Naive thymus-derived CD8-positive, alpha-beta T cell (primary cell): ENCODE results near the gene CATSPER1. TPM values are rescaled to one million over a fixed set of nuclear protein-coding genes. Genes with fewer than 3 reads are reported as not detected.

ENCODE experiments used
- ATAC-seq, 2 donors: fragments of 150-1000 bp; cut with Tn5 transposase in 1 of 2; sonication (Bioruptor Pico), chemical (Tn5 transposase) in 1 of 2; 1 replicate in 1 of 2; 2 replicates in 1 of 2; pipeline ENCODE4 v1.10.0; 2021; ENCODE audit warnings: mild to moderate bottlenecking in 2 of 2, moderate library complexity in 2 of 2
- POLR2A ChIA-PET: fragments of 350-600 bp; sonication (Branson Sonifier 250); formaldehyde crosslinking; loops from one replicate; lab custom pipeline; 2021; ENCODE audit warnings: antibody characterized with exemption; lab: Charles Lee
- DNase-seq, 10 donors: peaks; one replicate each; pipeline versions ENCODE4 v3.0.0 to v3.0.0-alpha.2; 2020 to 2022
- H3K27ac Mint-ChIP-seq, 10 donors: one replicate each; pipeline ENCODE4 v1.8.0; 2020 to 2022; ENCODE audit warnings: mild to moderate bottlenecking in 10 of 10, mixed read lengths in 10 of 10, moderate library complexity in 4 of 10, inconsistent platforms in 1 of 10
- H3K27me3 Mint-ChIP-seq, 5 donors: one replicate each; pipeline ENCODE4 v1.8.0; 2021 to 2022; ENCODE audit warnings: mixed read lengths in 5 of 5
- H3K36me3 Mint-ChIP-seq, 3 donors: one replicate each; pipeline ENCODE4 v1.8.0; 2020 to 2022; ENCODE audit warnings: mixed read lengths in 3 of 3, mild to moderate bottlenecking in 2 of 3, inconsistent platforms in 1 of 3
- H3K4me1 Mint-ChIP-seq, 4 donors: one replicate each; pipeline ENCODE4 v1.8.0; 2021 to 2022; ENCODE audit warnings: mixed read lengths in 4 of 4
- H3K4me3 Mint-ChIP-seq, 10 donors: one replicate each; pipeline ENCODE4 v1.8.0; 2020 to 2022; ENCODE audit warnings: mild to moderate bottlenecking in 10 of 10, mixed read lengths in 10 of 10, moderate library complexity in 6 of 10, inconsistent platforms in 1 of 10
- H3K9me3 Mint-ChIP-seq, 9 donors: one replicate each; pipeline ENCODE4 v1.8.0; 2020 to 2022; ENCODE audit warnings: mixed read lengths in 9 of 9, mild to moderate bottlenecking in 3 of 9, inconsistent platforms in 1 of 9, moderate library complexity in 1 of 9
- polyA plus RNA-seq, 3 donors: library from polyadenylated mRNA; unstranded; fragments of 300-500 nt; fragmentation: Illumina TruSeq; gene quantifications; one replicate each; pipeline ENCODE4 v1.2.3, GENCODE V29; 2021
- total RNA-seq, 8 experiments: library from RNA in 2 of 8; stranded (reverse) in 2 of 8; gene quantifications; one replicate each; pipeline ENCODE4 v1.2.3 and lab custom pipeline; 2021 to 2026

CATSPER1 gene
- total and polyA plus RNA-seq, 5 experiments from 2014 or later: 0.11 TPM; not detected in 4

GRCh38 chr11:66051371-66051765, 25.1 kb upstream of the CATSPER1 start:
- H3K27me3 Mint-ChIP-seq: peaks cover 0 to 5% (median 0%) of the 10 kb centered on the region in 5 donors
- no peak for ATAC-seq
- H3K9me3 Mint-ChIP-seq: no peaks in the 10 kb centered on the region
- no peak for DNase-seq
- peak overlapping the region; percentile 51 to 98 (median 94) for H3K27ac Mint-ChIP-seq
- peak overlapping the region; percentile 93 to 100 (median 99) for H3K4me3 Mint-ChIP-seq
- H3K4me1 Mint-ChIP-seq: peaks cover 19 to 44% (median 37%) of the 10 kb centered on the region in 4 donors
- POLR2A ChIA-PET: interaction anchor here (1.4 to 2.9 kb wide), 5 partner anchors 10 to 216 kb away, joined by 4 to 26 read pairs (median 9); partner anchors contain the start of genes BANF1, EIF1AD and PACS1
- H3K36me3 Mint-ChIP-seq: peaks cover 3 to 32% (median 3%) of the 10 kb centered on the region in 3 donors

GRCh38 chr11:66050581-66051231, 24.4 kb upstream of the CATSPER1 start:
- peak overlapping the region; percentile 93 to 100 (median 99) for H3K4me3 Mint-ChIP-seq
- peaks cover 0 to 5% (median 0%) of the 10 kb centered on the region in 5 donors for H3K27me3 Mint-ChIP-seq
- H3K4me1 Mint-ChIP-seq: peaks cover 21 to 44% (median 38%) of the 10 kb centered on the region in 4 donors
- H3K9me3 Mint-ChIP-seq: no peaks in the 10 kb centered on the region
- no peak for ATAC-seq
- no peak for DNase-seq
- H3K36me3 Mint-ChIP-seq: peaks cover under 1 to 26% (median 3%) of the 10 kb centered on the region in 3 donors
- peak overlapping the region in 9 of 10 donors; percentile 51 to 98 (median 94) for H3K27ac Mint-ChIP-seq
- POLR2A ChIA-PET: interaction anchor here (1.4 to 2.5 kb wide), 3 partner anchors 10 to 217 kb away, joined by 4 to 11 read pairs (median 8); no protein-coding TSS in a partner anchor

- Mint-ChIP-seq H3K9me3 (no peaks in the 10 kb centered on the region), H3K36me3 (peaks cover 0 to 11% (median 3%) of the 10 kb centered on the region in 3 donors), H3K4me3 (peak within 1 kb of the TSS; percentile 19 to 72 (median 45)), H3K27me3 (peaks cover 0 to 5% (median 0%) of the 10 kb centered on the region in 5 donors), H3K4me1 (peaks cover 22 to 46% (median 42%) of the 10 kb centered on the region in 4 donors), H3K27ac (peak within 1 kb of the TSS in 4 of 10 donors; percentile 53 to 65 (median 62))
- POLR2A ChIA-PET: no interaction called here
- DNase-seq: peak in 1 of 10 donors; percentile 10
- no peak for ATAC-seq
These were observed 22.5 kb upstream of the CATSPER1 start, which contains the start of gene GAL3ST3 for GRCh38 chr11:66048547-66049323. TSS of gene GAL3ST3 (minus strand) at chr11:66049161. CDS start at chr11:66045415, 3,746 bp downstream.

DNA sequence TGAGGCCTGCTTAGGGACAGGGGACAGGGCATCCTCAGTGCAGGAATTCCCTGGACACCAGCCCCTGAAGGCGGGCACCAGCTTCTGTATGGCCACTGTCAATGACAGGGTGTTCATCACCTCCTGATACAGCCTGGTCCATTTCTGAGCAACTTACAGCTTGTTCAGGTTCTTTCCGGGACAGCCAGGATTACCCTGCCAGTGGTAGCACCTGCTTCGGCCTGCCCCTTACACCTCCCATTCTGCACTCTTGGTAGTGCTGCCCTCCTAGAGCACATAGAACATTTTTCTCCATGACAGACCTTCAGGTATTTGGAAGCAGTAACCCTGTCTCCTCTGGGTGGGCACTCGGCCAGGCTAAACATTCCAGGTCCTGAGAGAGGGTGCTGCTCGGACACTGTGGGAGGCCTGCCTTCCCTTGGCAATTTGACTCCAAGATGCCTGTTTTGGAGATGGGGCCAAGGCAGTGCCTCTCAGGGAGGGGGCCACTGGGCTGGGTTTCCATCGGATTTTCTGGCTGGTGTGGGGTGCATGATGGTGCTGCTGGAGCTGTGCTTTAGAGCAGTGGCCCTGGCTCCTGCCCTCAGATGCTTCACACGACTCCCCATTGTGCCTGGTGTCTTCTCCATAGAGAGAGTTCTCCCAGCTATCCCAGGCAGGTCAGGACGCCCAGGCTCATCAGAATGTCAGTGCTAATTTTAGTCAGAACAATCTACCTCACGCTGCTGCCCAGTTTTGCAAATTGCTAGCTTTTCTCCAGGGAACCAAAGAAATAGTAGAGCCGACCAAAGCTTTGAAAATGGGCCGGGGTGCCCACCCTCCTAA, 21.5 kb upstream of the CATSPER1 start:
- POLR2A ChIA-PET: interaction anchor here (0.6 kb wide), 1 partner anchor 1280 kb away, joined by 5 read pairs; no protein-coding TSS in a partner anchor
- no peaks in the 10 kb centered on the region for H3K9me3 Mint-ChIP-seq
- H3K4me3 Mint-ChIP-seq: peak overlapping the region in 3 of 10 donors; percentile 9 to 45 (median 45)

GRCh38 chr11:66046901-66047300, 20.6 kb upstream of the CATSPER1 start:
- Mint-ChIP-seq H3K27me3 (peaks cover 0 to 5% (median 0%) of the 10 kb centered on the region in 5 donors), H3K9me3 (no peaks in the 10 kb centered on the region), H3K4me3 (no peak overlapping the region), H3K36me3 (no peaks in the 10 kb centered on the region), H3K27ac (peak overlapping the region in 1 of 10 donors; percentile 79), H3K4me1 (peaks cover 12 to 32% (median 28%) of the 10 kb centered on the region in 4 donors)
- DNase-seq (peak in 1 of 10 donors; percentile 40), ATAC-seq (no peak)
- POLR2A ChIA-PET: no interaction called here

More for the DNA sequence above, 21.5 kb upstream of the CATSPER1 start:
- Mint-ChIP-seq H3K27me3 (peaks cover 0 to 5% (median 0%) of the 10 kb centered on the region in 5 donors), H3K36me3 (peaks cover 0 to 5% (median 3%) of the 10 kb centered on the region in 3 donors), H3K27ac (peak overlapping the region in 2 of 10 donors; percentile 59 to 65), H3K4me1 (peaks cover 17 to 40% (median 35%) of the 10 kb centered on the region in 4 donors)
- ATAC-seq: no peak
- DNase-seq: no peak

DNA sequence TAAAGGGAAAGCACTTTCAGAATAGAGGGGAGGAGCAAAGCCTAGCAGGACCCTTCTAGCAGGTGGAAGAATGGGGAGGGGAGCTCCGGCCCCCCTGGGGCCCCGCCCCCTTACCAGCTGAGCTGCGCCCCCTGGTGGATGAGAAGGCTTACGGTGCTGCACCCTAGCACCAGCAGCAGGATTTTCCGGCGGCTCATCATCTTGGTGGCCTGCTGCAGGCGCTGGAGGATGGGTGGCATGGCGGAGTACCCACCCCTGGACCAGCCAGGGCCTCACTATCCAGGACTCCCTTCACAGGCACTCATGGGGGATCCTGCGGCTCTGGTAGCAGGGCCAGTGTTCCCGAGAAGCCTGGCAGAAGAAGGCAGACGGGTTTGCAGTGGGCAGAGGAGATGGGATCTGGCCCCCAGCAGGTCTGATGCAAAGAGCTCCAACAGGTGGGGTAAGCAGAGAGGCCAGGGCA, 18.9 kb upstream of the CATSPER1 start:
- Mint-ChIP-seq H3K27me3 (peaks cover 0 to 5% (median 0%) of the 10 kb centered on the region in 5 donors), H3K36me3 (no peaks in the 10 kb centered on the region), H3K4me1 (peaks cover 10 to 22% (median 19%) of the 10 kb centered on the region in 4 donors), H3K4me3 (peak overlapping the region in 2 of 10 donors; percentile 22 to 60), H3K27ac (peak overlapping the region in 3 of 10 donors; percentile 24 to 63 (median 25)), H3K9me3 (no peaks in the 10 kb centered on the region)
- ATAC-seq: peak; percentile 98
- POLR2A ChIA-PET: interaction anchor here (0.5 to 2.0 kb wide), 4 partner anchors 19 to 115 kb away, joined by 3 to 5 read pairs (median 4); no protein-coding TSS in a partner anchor
- peak; percentile 76 to 90 (median 84) for DNase-seq

DNA sequence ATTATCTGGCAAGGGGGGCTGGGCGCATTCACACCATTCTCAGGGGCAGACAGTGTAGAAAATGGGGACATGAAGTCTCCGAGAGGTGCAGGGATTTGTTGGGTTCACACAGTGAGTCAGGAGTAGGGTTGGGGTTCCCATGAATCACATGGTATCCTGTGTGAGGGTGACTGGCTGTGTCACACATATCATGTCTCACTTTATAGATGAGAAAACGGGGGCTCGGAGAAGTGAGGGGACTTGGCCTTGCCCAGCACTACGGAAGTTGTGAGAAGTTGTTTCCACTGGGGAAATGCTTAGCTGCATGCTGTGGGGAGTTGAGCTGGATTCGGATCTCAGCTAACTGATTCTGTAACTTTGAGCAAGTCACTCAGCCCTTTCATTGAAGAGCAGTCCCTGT, 18.5 kb upstream of the CATSPER1 start:
- peak; percentile 3 to 13 for ATAC-seq
- Mint-ChIP-seq H3K4me1 (peaks cover 10 to 21% (median 17%) of the 10 kb centered on the region in 4 donors), H3K4me3 (peak overlapping the region in 2 of 10 donors; percentile 22 to 60), H3K27ac (peak overlapping the region in 5 of 10 donors; percentile 24 to 72 (median 28)), H3K27me3 (peaks cover 0 to 5% (median 0%) of the 10 kb centered on the region in 5 donors), H3K9me3 (no peaks in the 10 kb centered on the region), H3K36me3 (no peaks in the 10 kb centered on the region)
- DNase-seq: no peak
- POLR2A ChIA-PET: interaction anchor here (2.0 kb wide), 1 partner anchor 19 kb away, joined by 4 read pairs; no protein-coding TSS in a partner anchor

DNA sequence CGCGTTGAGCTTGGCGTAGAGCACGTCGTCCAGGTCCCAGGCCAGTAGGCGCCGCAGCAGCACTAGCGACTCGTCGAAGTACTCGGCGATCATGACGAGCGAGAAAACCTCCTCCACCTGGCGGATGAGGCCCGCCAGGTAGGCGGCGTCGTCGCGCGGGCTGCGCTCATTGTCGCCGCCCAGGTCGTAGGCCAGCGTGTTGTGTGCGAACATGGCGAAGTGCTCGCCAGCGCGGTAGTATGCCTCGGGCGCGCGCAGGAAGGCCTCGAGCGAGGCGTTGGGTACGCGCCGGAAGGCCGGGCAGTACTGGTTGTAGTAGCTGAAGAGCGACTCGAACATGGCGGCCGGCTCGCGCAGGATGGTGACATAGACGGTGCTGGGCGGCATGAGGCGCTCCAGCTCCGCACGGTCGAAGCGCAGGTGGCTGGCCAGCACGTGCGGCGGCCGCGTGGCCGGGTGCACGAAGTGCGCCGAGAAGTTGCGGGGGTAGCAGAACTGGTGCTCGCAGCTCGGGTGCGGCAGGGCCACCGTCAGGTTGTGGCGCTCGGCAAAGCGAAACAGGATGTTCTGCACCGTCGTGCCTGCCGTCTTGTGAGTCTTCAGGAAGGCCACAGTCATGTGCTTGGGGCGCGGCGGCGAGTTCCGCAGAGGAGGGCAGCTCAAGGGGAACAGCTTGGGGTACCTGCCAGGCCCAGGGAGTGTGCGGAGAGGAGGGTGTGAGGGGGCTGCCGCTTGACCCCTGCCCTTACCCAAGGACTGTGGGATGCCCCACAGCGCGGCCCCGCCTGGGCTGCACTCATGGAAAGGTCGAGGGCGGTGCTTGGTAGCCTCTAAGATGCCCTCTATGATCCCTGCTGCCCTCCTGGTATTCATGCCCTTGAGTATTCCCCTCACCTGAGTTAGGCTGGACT, 17.0 kb upstream of the CATSPER1 start:
- DNase-seq (peak in 1 of 10 donors; percentile 38), ATAC-seq (no peak)
- H3K4me1 Mint-ChIP-seq: peaks cover 7 to 16% (median 11%) of the 10 kb centered on the region in 4 donors
- no peak overlapping the region for H3K4me3 Mint-ChIP-seq
- POLR2A ChIA-PET: no interaction called here
- no peaks in the 10 kb centered on the region for H3K9me3 Mint-ChIP-seq
- H3K27ac Mint-ChIP-seq: no peak overlapping the region
- peaks cover 0 to 3% (median 0%) of the 10 kb centered on the region in 5 donors for H3K27me3 Mint-ChIP-seq
- H3K36me3 Mint-ChIP-seq: no peaks in the 10 kb centered on the region

DNA sequence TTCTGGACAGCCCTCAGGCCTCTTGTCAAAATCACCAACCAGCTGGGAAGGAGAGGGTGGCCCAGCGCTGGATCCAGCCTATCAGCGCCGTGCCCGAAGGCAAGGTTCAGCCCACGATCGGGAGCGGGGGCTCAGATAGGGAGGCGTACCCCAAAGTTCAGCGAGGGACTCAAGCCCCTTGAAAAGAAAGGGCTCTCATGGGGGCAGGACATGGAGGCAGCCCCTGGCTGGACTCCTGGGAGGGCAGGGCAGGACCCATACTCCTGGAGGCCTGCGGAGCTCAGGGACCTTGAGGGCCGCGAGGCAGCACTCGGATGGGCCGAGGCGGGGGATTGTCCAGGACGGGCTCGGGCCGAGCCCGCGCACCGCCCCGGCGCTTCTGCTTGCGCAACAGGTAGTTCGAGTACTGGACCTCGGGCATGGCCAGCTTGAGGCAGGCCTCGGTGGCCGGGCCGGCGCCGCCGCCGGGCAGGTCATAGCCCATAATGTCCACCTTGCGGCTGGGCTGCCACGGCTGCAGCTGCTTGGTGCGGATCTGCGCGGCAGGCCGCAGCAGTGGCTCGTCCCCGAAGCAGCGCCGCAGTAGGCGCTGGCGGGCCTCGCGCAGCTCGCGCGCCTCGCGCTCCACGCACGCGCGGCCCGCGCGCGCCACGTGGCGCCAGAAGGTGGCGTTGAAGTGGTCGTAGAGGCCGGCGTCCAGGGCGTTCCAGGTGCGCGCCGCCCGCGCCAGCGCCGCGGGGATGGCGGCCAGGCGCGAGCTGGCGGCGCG, 16.1 kb upstream of the CATSPER1 start:
- Mint-ChIP-seq H3K4me3 (no peak overlapping the region), H3K27ac (no peak overlapping the region), H3K36me3 (no peaks in the 10 kb centered on the region), H3K27me3 (no peaks in the 10 kb centered on the region), H3K4me1 (peaks cover 7 to 16% (median 11%) of the 10 kb centered on the region in 4 donors), H3K9me3 (peaks cover 0 to under 1% (median 0%) of the 10 kb centered on the region in 9 donors)
- DNase-seq (peak in 1 of 10 donors; percentile 57), ATAC-seq (no peak)
- POLR2A ChIA-PET: interaction anchor here (0.5 kb wide), 1 partner anchor 194 kb away, joined by 3 read pairs; no protein-coding TSS in a partner anchor

DNA sequence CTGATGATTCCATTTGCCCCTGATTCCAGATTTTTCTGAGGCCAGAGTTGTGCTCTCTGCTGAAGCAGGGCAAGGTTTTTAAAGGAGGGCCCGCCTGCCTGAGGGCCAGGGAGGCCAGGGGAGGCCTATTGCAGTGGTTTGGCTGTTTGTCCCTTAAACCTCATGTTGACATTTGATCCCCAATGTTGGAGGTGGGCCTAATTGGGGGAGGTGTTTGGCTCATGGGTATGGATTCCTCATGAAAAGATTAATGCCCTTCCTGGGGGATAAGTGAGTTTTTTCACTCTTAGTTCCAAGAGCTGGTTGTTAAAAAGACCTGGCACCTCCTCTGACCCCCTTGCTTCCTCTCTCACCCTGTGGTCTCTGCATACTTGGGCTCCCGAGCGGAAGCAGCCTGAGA, 13.5 kb upstream of the CATSPER1 start:
- POLR2A ChIA-PET: interaction anchor here (0.6 kb wide), 1 partner anchor 131 kb away, joined by 3 read pairs; no protein-coding TSS in a partner anchor
- H3K4me1 Mint-ChIP-seq: peaks cover 2 to 4% (median 3%) of the 10 kb centered on the region in 4 donors
- peak in 1 of 10 donors; percentile 7 for DNase-seq
- peaks cover 0 to 5% (median 3%) of the 10 kb centered on the region in 5 donors for H3K27me3 Mint-ChIP-seq
- H3K4me3 Mint-ChIP-seq: no peak overlapping the region
- no peak overlapping the region for H3K27ac Mint-ChIP-seq
- ATAC-seq: no peak
- H3K9me3 Mint-ChIP-seq: peaks cover 0 to 2% (median 0%) of the 10 kb centered on the region in 9 donors
- no peaks in the 10 kb centered on the region for H3K36me3 Mint-ChIP-seq
